ENCODE data around the gene MGA. TPM values are rescaled to one million over a fixed set of nuclear protein-coding genes. Genes with fewer than 3 reads are reported as not detected.

MGA gene
- total RNA-seq, 2 donors from 2014 or later, result 42.9 to 62.5 TPM

DNA sequence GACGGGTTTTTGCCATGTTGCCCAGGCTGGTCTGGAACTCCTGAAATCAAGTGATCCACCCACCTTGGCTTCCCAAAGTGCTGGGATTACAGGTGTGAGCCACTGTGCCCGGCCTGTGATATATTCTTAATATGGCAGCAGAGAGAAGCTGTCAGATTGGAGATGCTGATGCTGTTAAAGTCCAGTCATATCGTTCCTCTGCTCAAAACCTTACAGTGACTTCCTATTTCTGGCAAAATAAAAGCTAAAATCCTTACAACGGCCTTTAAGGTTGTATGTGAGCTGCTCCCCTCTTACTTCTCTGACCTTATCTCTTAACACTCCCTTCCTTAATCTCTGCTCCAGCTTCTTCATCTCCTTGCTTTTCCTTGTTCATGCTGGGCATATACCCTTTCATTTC, 26.6 kb upstream of the MGA start:
- intact Hi-C loops (cut with DNase I), result no loop called here
- Histone ChIP-seq H3K4me3 (no peak overlapping the region), H3K9me3 (no peaks in the 10 kb centered on the region), H3K36me3 (no peaks in the 10 kb centered on the region), H3K4me1 (replicated peaks) (no peaks in the 10 kb centered on the region), H3K27me3 (replicated peaks; ENCODE audit: insufficient read depth) (no peaks in the 10 kb centered on the region), H3K27ac (no peak overlapping the region)
- 76% methylated on average over 4 of the region's 4 CpGs for WGBS
- TF ChIP-seq POLR2AphosphoS5 (IDR thresholded peaks at IDR 0.05) (no peak), POLR2A (IDR thresholded peaks at IDR 0.05) (no peak)
- TF ChIP-seq, protein P1, sequence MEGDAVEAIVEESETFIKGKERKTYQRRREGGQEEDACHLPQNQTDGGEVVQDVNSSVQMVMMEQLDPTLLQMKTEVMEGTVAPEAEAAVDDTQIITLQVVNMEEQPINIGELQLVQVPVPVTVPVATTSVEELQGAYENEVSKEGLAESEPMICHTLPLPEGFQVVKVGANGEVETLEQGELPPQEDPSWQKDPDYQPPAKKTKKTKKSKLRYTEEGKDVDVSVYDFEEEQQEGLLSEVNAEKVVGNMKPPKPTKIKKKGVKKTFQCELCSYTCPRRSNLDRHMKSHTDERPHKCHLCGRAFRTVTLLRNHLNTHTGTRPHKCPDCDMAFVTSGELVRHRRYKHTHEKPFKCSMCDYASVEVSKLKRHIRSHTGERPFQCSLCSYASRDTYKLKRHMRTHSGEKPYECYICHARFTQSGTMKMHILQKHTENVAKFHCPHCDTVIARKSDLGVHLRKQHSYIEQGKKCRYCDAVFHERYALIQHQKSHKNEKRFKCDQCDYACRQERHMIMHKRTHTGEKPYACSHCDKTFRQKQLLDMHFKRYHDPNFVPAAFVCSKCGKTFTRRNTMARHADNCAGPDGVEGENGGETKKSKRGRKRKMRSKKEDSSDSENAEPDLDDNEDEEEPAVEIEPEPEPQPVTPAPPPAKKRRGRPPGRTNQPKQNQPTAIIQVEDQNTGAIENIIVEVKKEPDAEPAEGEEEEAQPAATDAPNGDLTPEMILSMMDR (IDR thresholded peaks at IDR 0.05), result no peak
- DNase-seq (ENCODE audit: low spot score), result no peak

DNA sequence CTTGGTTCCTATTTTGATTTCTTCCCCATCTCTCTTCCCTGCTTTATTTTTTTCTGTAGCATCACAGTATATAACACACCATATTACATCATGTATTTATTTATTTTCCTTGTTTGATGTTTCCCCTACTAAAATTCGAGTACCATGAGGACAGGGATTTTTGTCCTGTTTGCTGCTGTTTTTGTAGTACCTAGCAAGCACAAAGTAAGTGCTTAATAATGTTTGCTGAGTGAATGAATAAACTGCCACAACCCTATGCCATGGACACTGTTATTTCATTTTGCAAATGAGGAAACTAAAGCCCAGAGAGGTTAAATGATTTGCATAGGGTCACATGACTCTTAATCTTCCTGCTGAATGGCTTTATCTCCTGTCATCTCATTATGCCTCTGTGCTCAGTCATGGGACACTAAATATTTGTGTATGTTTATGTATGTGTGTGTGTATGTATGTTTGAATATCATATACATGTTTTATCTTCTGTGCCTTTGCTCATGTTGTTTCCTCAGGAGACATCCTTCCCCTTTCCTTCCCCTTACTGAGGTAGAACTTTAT, 26.1 kb upstream of the MGA start:
- TF ChIP-seq POLR2AphosphoS5 (IDR thresholded peaks at IDR 0.05) (no peak), POLR2A (IDR thresholded peaks at IDR 0.05) (no peak)
- TF ChIP-seq, protein P1 (IDR thresholded peaks at IDR 0.05), result no peak
- Histone ChIP-seq H3K4me1 (replicated peaks) (no peaks in the 10 kb centered on the region), H3K36me3 (no peaks in the 10 kb centered on the region), H3K27ac (no peak overlapping the region), H3K27me3 (replicated peaks; ENCODE audit: insufficient read depth) (no peaks in the 10 kb centered on the region), H3K9me3 (no peaks in the 10 kb centered on the region), H3K4me3 (no peak overlapping the region)
- DNase-seq (ENCODE audit: low spot score), result no peak
- 53% methylated on average over 1 of the region's 1 CpG for WGBS
- intact Hi-C loops (cut with DNase I), result no loop called here

DNA sequence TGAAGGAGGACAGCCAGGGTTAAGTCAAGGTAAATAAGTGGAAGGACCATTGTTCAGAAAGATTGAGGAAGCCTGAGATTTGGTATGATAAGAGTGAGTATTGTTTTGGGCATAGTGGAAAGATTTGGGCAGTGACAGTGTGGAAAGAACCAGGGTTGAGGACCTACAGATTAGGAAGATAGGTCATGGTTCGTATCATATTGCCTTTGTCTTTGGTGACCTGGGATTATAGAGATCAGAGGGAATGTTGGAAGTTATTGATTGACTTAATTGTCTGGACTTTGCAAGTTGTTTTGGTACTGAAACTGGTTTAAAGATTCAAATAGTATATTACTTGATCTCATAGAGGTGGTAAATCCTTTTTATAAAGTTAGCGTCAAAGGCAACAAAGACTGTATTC, 23.1 kb upstream of the MGA start:
- Histone ChIP-seq H3K27ac (no peak overlapping the region), H3K27me3 (replicated peaks; ENCODE audit: insufficient read depth) (no peaks in the 10 kb centered on the region), H3K4me3 (no peak overlapping the region), H3K9me3 (no peaks in the 10 kb centered on the region), H3K36me3 (no peaks in the 10 kb centered on the region), H3K4me1 (replicated peaks) (no peaks in the 10 kb centered on the region)
- WGBS, result 91% methylated on average over 2 of the region's 2 CpGs
- DNase-seq (ENCODE audit: low spot score), result no peak
- TF ChIP-seq, protein P1 (IDR thresholded peaks at IDR 0.05), result no peak
- TF ChIP-seq POLR2AphosphoS5 (IDR thresholded peaks at IDR 0.05), result no peak
- no peak for TF ChIP-seq POLR2A (IDR thresholded peaks at IDR 0.05)
- intact Hi-C loops (cut with DNase I), result no loop called here

DNA sequence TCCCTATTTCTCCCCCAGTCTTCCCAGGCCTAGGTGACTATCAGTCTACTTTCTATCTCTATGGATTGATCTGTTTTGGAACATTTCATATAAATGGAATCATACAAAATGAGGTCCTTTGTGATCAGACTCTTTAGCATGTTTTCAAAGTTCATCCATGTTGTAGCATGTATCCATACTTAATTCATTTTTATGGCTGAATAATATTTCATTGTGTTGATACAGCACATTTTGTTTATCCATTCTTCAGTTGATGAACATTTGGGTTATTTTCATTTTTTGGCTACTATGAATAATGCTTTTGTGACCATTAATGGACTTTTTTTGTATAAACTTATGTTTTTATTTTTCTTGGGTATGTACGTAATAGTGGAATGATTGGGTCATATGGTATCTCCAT, 19.2 kb upstream of the MGA start:
- H3K27me3 ChIP-seq (replicated peaks; ENCODE audit: insufficient read depth), result no peaks in the 10 kb centered on the region
- H3K27ac ChIP-seq, result no peak overlapping the region
- no peaks in the 10 kb centered on the region for H3K4me1 ChIP-seq (replicated peaks)
- no peak for TF ChIP-seq POLR2A (IDR thresholded peaks at IDR 0.05)
- no peak for TF ChIP-seq POLR2AphosphoS5 (IDR thresholded peaks at IDR 0.05)
- TF ChIP-seq, protein P1 (IDR thresholded peaks at IDR 0.05), result no peak
- no peaks in the 10 kb centered on the region for H3K9me3 ChIP-seq
- 100% methylated on average over 1 of the region's 1 CpG for WGBS
- no peak for DNase-seq (ENCODE audit: low spot score)
- H3K4me3 ChIP-seq, result no peak overlapping the region
- H3K36me3 ChIP-seq, result no peaks in the 10 kb centered on the region
- intact Hi-C loops (cut with DNase I), result no loop called here

DNA sequence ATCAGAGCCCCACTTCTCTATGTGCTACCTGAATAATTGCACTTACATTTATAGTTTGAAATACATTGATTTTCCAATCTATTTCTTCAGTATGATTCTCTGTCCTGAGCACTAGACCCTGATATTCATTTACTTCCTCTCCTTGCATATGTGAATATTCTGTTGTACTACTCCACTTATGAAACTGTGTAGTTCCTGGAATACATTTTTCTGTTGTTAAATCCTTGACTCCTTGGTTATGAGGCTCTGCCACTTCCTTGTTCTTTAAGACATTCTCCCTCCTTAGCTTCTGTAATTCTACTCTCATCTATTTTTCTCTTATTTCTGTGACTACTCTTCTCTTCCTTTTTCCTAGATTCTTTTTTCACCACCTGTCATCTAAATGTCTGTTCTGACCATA, 12.9 kb upstream of the MGA start:
- H3K27ac ChIP-seq, result no peak overlapping the region
- no peaks in the 10 kb centered on the region for H3K9me3 ChIP-seq
- no peak overlapping the region for H3K4me3 ChIP-seq
- H3K4me1 ChIP-seq (replicated peaks), result no peaks in the 10 kb centered on the region
- intact Hi-C loops (cut with DNase I), result no loop called here
- no peaks in the 10 kb centered on the region for H3K27me3 ChIP-seq (replicated peaks; ENCODE audit: insufficient read depth)
- TF ChIP-seq POLR2A (IDR thresholded peaks at IDR 0.05), result no peak
- no peak for TF ChIP-seq POLR2AphosphoS5 (IDR thresholded peaks at IDR 0.05)
- TF ChIP-seq, protein P1 (IDR thresholded peaks at IDR 0.05), result no peak
- no peak for DNase-seq (ENCODE audit: low spot score)
- H3K36me3 ChIP-seq, result no peaks in the 10 kb centered on the region
